A549 (cell line): ENCODE measurements around the gene PDXP. TPM values are rescaled to one million over a fixed set of nuclear protein-coding genes. Genes with fewer than 3 reads are reported as not detected.

Experiments
- ATAC-seq, 2 experiments: fragments of 200-7000 bp in 1 of 2; fragments of >200 bp in 1 of 2; cut with Nextera tagmentation in 1 of 2; cut with Tn5 transposase in 1 of 2; 3 replicates each; pipeline versions ENCODE4 v1.8.0 to v1.9.1; 2018 to 2020; ENCODE audit warnings: mild to moderate bottlenecking in 1 of 2, moderate library complexity in 1 of 2
- CTCF ChIA-PET: fragments of 300-600 bp; sonication (Branson Sonifier 250); formaldehyde crosslinking; extraction: SDS; loops from one replicate; lab custom pipeline; 2021; ENCODE audit warnings: antibody characterized with exemption, inconsistent platforms; lab: Yijun Ruan, JAX
- POLR2A ChIA-PET: fragments of 350-600 bp; formaldehyde crosslinking; extraction: SDS; loops from one replicate; lab custom pipeline; 2021; ENCODE audit warnings: antibody characterized with exemption, inconsistent platforms; lab: Yijun Ruan, JAX
- DNase-seq, 2 experiments: peaks; one replicate each; pipeline versions ENCODE4 v3.0.0 to v3.0.0-alpha.2; 2011 to 2016; ENCODE audit warnings: low read depth in 1 of 2, low spot score in 1 of 2
- FAIRE-seq: peaks from 2 replicates; lab custom pipeline; 2011; peaks lifted over from hg19 to GRCh38; lab: Jason Lieb, UNC
- H3K27ac ChIP-seq, 2 experiments: fragments of >200 bp; sonication (Bioruptor Twin); formaldehyde crosslinking; 3 replicates each; pipeline ENCODE4 v1.5.1; 2016 to 2017
- H3K4me1 ChIP-seq: fragments of >200 bp; sonication (Bioruptor Twin); formaldehyde crosslinking; 3 replicates; pipeline ENCODE4 v1.6.1; 2016
- H3K4me2 ChIP-seq: fragments of >200 bp; sonication (Bioruptor Twin); formaldehyde crosslinking; 3 replicates; pipeline ENCODE4 v1.6.1; 2016
- H3K4me3 ChIP-seq: fragments of >200 bp; sonication (Bioruptor Twin); formaldehyde crosslinking; 3 replicates; pipeline ENCODE4 v1.5.1; 2016
- H3K9me3 ChIP-seq: fragments of >200 bp; sonication (Bioruptor Twin); formaldehyde crosslinking; 3 replicates; pipeline ENCODE4 v1.6.1; 2016
- BHLHE40 ChIP-seq: IDR thresholded peaks from 2 replicates; pipeline ENCODE4 v1.6.1; 2012; ENCODE audit warnings: low read depth, low read length, inconsistent platforms
- CHD2 ChIP-seq: fragments of 150-350 bp; IDR thresholded peaks from 2 replicates; pipeline ENCODE4 v1.6.1; 2014; ENCODE audit warnings: low read length; ENCODE audit not compliant: partially characterized antibody
- EHF ChIP-seq: fragments of 250-450 bp; sonication (Bioruptor Pico); IDR thresholded peaks from 2 replicates; pipeline ENCODE4 v1.5.0; 2020; ENCODE audit warnings: mild to moderate bottlenecking
- EHMT2 ChIP-seq: fragments of 200-600 bp; sonication (generic); IDR thresholded peaks from 2 replicates; pipeline ENCODE4 v1.6.1; 2016; ENCODE audit warnings: antibody characterized with exemption, low read depth, mild to moderate bottlenecking, moderate library complexity
- HDAC2 ChIP-seq: fragments of 200-600 bp; sonication (generic); IDR thresholded peaks from 2 replicates; pipeline ENCODE4 v1.6.1; 2016
- JUN ChIP-seq, 2 experiments: fragments of >200 bp; sonication (Bioruptor Twin); formaldehyde crosslinking; IDR thresholded peaks; 2 replicates in 1 of 2; 3 replicates in 1 of 2; pipeline ENCODE4 v1.6.1; 2016 to 2017
- NFE2L2 ChIP-seq: fragments of 150-350 bp; conservative IDR thresholded peaks from 2 replicates; pipeline ENCODE4 v1.6.1; 2014; ENCODE audit warnings: low read length
- PHF8 ChIP-seq: fragments of 200-600 bp; sonication (generic); IDR thresholded peaks from 2 replicates; pipeline ENCODE4 v1.6.1; 2016; ENCODE audit warnings: low read depth, mild to moderate bottlenecking, antibody characterized with exemption, moderate library complexity, borderline replicate concordance
- RAD21 ChIP-seq, 2 experiments: fragments of >200 bp in 1 of 2; sonication (Bioruptor Twin) in 1 of 2; formaldehyde crosslinking in 1 of 2; IDR thresholded peaks in 1 of 2; conservative IDR thresholded peaks in 1 of 2; 2 replicates in 1 of 2; 3 replicates in 1 of 2; pipeline ENCODE4 v1.6.1; 2012 to 2018; ENCODE audit warnings: inconsistent platforms in 1 of 2
- RFX5 ChIP-seq: fragments of 450-650 bp; IDR thresholded peaks from 2 replicates; pipeline ENCODE4 v1.7.1; 2014; ENCODE audit warnings: antibody characterized with exemption, mild to moderate bottlenecking, moderate library complexity
- SMC3 ChIP-seq: fragments of >200 bp; sonication (Bioruptor Twin); formaldehyde crosslinking; IDR thresholded peaks from 3 replicates; pipeline ENCODE4 v1.6.1; 2018; ENCODE audit warnings: inconsistent platforms
- TP53 ChIP-seq: fragments of 250-450 bp; sonication (Bioruptor Pico); IDR thresholded peaks from 2 replicates; pipeline ENCODE4 v1.5.0; 2021; ENCODE audit warnings: mild to moderate bottlenecking, moderate library complexity
- ZC3H11A ChIP-seq: fragments of 450-650 bp; IDR thresholded peaks from 2 replicates; pipeline ENCODE4 v1.6.1; 2014; ENCODE audit warnings: antibody characterized with exemption, mild to moderate bottlenecking
- WGBS: methylation state at CpG from one replicate; pipeline ENCODE4 v1.1.6; 2017; ENCODE audit errors: missing lambda C conversion rate; 5-methylcytosine and 5-hydroxymethylcytosine counted together
- polyA plus RNA-seq, 4 experiments: library from polyadenylated mRNA; depleted of rRNA in 3 of 4; stranded (reverse); fragments of >200 nt; fragmentation: RNase III in 1 of 4; extraction: RNeasy Plus Mini Kit Qiagen cat#74134 plus additional on column Dnase treatment in 1 of 4; gene quantifications; 2 replicates in 3 of 4; 3 replicates in 1 of 4; pipeline ENCODE4 v1.2.3, GENCODE V29; 2011 to 2017
- TF ChIP-seq, protein P1 (sequence below): fragments of 250-450 bp; sonication (Bioruptor Pico); IDR thresholded peaks from 2 replicates; pipeline ENCODE4 v1.5.0; 2021; ENCODE audit warnings: mild to moderate bottlenecking, moderate library complexity, borderline replicate concordance
- TF ChIP-seq, protein P2 (sequence below): fragments of >200 bp; sonication (Bioruptor Twin); formaldehyde crosslinking; IDR thresholded peaks from 3 replicates; pipeline ENCODE4 v1.6.1; 2016
- TF ChIP-seq, protein P3 (sequence below): IDR thresholded peaks from 2 replicates; pipeline ENCODE4 v1.6.1; 2012; ENCODE audit warnings: low read depth, borderline replicate concordance
- TF ChIP-seq, protein P4 (sequence below): fragments of >200 bp; sonication (Bioruptor Twin); formaldehyde crosslinking; IDR thresholded peaks from 3 replicates; pipeline ENCODE4 v1.5.1; 2016
- TF ChIP-seq, protein P5 (sequence below): fragments of 450-650 bp; IDR thresholded peaks from 2 replicates; pipeline ENCODE4 v1.6.1; 2014; ENCODE audit warnings: antibody characterized with exemption
- TF ChIP-seq, protein P6 (sequence below): IDR thresholded peaks from 2 replicates; pipeline ENCODE4 v1.6.1; 2012

PDXP gene
- polyA plus RNA-seq, 2 of the 4 experiments (the other 2 are of a cell fraction), result 11.5 to 13.1 TPM

DNA sequence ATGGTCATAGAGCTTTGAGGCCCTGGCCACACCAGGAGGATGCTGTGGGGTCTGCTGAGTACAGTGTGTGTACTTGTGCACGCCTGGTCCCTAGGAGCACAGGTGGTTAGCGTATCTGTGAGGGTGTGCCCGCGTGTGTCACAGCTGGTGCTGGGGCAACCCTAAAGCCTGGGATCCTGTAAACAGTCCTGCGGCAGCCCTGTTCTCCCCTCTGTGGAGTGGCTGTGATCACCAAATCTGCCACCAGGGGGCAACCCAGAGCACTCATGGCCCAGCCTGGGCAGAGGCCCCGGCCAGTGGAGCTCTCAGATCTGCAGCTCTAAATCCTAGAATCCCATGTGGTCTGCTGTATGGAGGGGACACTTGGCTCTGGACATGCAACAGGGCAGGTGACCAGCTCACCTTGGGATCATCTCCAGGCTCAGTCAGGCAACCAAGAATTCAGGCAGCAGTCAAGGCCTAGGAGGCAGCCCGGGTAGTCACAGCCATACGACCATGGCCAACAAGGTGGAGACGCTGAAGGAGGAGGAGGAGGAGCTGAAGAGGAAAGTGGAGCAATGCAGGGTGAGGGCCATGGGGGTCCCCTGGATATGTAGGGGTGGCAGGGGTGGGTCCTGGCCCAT, 15.2 kb upstream of the PDXP start:
- 92% methylated on average over 3 of the region's 9 CpGs for WGBS
- peak; percentile 79 to 92 for ATAC-seq
- DNase-seq, result peak; percentile 59 to 78
- Histone ChIP-seq H3K9me3 (no peaks in the 10 kb centered on the region), H3K4me2 (no peak overlapping the region), H3K27ac (0 out of 6 replicates have a peak overlapping the region, but pooled peaks of 1 of the 2 experiments have one; percentile 26), H3K4me3 (no peak overlapping the region), H3K4me1 (peaks cover 10% of the 10 kb centered on the region; the same call in 2 of the 3 replicates)
- CTCF ChIA-PET, result interaction anchor here (0.5 to 7.1 kb wide), 46 partner anchors 11 to 892 kb away, joined by 3 to 152 read pairs (median 5); partner anchors contain the start of genes LGALS1, NOL12, PDXP and TRIOBP
- POLR2A ChIA-PET, result interaction anchor here (0.5 to 2.0 kb wide), 7 partner anchors 11 to 162 kb away, joined by 3 to 9 read pairs (median 4); partner anchors contain the start of genes GGA1 and PDXP
- FAIRE-seq, result no peak
- TF ChIP-seq ZC3H11A (no peak), RAD21 (conservative IDR thresholded peaks at IDR 0.05 in 1 of 2, IDR thresholded peaks at IDR 0.05 in 1 of 2) (peak; percentile 65 to 66), SMC3 (peak; percentile 79), PHF8 (no peak), EHMT2 (no peak), CHD2 (no peak), RFX5 (no peak)
- TF ChIP-seq, protein P1, sequence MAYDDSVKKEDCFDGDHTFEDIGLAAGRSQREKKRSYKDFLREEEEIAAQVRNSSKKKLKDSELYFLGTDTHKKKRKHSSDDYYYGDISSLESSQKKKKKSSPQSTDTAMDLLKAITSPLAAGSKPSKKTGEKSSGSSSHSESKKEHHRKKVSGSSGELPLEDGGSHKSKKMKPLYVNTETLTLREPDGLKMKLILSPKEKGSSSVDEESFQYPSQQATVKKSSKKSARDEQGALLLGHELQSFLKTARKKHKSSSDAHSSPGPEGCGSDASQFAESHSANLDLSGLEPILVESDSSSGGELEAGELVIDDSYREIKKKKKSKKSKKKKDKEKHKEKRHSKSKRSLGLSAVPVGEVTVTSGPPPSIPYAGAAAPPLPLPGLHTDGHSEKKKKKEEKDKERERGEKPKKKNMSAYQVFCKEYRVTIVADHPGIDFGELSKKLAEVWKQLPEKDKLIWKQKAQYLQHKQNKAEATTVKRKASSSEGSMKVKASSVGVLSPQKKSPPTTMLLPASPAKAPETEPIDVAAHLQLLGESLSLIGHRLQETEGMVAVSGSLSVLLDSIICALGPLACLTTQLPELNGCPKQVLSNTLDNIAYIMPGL (CRISPR knock-in tag), result no peak
- TF ChIP-seq, protein P2, sequence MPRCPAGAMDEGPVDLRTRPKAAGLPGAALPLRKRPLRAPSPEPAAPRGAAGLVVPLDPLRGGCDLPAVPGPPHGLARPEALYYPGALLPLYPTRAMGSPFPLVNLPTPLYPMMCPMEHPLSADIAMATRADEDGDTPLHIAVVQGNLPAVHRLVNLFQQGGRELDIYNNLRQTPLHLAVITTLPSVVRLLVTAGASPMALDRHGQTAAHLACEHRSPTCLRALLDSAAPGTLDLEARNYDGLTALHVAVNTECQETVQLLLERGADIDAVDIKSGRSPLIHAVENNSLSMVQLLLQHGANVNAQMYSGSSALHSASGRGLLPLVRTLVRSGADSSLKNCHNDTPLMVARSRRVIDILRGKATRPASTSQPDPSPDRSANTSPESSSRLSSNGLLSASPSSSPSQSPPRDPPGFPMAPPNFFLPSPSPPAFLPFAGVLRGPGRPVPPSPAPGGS, result no peak
- TF ChIP-seq, protein P3, sequence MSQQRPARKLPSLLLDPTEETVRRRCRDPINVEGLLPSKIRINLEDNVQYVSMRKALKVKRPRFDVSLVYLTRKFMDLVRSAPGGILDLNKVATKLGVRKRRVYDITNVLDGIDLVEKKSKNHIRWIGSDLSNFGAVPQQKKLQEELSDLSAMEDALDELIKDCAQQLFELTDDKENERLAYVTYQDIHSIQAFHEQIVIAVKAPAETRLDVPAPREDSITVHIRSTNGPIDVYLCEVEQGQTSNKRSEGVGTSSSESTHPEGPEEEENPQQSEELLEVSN, result no peak
- TF ChIP-seq, protein P4, sequence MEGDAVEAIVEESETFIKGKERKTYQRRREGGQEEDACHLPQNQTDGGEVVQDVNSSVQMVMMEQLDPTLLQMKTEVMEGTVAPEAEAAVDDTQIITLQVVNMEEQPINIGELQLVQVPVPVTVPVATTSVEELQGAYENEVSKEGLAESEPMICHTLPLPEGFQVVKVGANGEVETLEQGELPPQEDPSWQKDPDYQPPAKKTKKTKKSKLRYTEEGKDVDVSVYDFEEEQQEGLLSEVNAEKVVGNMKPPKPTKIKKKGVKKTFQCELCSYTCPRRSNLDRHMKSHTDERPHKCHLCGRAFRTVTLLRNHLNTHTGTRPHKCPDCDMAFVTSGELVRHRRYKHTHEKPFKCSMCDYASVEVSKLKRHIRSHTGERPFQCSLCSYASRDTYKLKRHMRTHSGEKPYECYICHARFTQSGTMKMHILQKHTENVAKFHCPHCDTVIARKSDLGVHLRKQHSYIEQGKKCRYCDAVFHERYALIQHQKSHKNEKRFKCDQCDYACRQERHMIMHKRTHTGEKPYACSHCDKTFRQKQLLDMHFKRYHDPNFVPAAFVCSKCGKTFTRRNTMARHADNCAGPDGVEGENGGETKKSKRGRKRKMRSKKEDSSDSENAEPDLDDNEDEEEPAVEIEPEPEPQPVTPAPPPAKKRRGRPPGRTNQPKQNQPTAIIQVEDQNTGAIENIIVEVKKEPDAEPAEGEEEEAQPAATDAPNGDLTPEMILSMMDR, result peak; percentile 67

DNA sequence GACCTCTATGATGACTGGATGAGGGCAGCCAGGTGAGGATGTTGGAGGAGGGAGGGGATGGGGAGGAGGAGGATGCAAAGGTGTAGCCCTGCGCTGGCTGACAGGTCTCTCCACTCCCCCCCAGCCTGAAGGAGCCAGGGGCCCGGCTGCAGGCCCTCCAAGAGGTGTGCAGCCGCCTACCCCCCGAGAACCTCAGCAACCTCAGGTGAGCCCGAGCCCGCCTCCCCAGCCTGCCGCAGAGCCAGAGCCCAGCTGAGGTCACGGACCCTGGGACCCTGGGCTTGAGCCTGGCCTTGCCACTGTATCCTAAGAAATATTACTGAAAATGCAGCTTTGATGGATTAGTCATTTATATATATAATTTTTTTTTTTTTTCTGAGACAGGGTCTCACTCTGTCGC, 11.2 kb upstream of the PDXP start:
- WGBS, result 100% methylated on average over 7 of the region's 9 CpGs
- Histone ChIP-seq H3K9me3 (no peaks in the 10 kb centered on the region), H3K4me3 (no peak overlapping the region), H3K4me1 (no peaks in the 10 kb centered on the region), H3K4me2 (no peak overlapping the region), H3K27ac (no peak overlapping the region)
- no peak for FAIRE-seq
- ChIA-PET POLR2A (no interaction called here), CTCF (interaction anchor here (0.6 kb wide), 1 partner anchor 142 kb away, joined by 4 read pairs; no protein-coding TSS in a partner anchor)
- no peak for ATAC-seq
- TF ChIP-seq NFE2L2 (no peak), JUN (IDR thresholded peaks at IDR 0.05) (no peak), BHLHE40 (no peak), EHF (CRISPR knock-in tag) (no peak), HDAC2 (no peak), TP53 (no peak)
- TF ChIP-seq, protein P5, sequence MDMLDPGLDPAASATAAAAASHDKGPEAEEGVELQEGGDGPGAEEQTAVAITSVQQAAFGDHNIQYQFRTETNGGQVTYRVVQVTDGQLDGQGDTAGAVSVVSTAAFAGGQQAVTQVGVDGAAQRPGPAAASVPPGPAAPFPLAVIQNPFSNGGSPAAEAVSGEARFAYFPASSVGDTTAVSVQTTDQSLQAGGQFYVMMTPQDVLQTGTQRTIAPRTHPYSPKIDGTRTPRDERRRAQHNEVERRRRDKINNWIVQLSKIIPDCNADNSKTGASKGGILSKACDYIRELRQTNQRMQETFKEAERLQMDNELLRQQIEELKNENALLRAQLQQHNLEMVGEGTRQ, result no peak
- TF ChIP-seq, protein P6, sequence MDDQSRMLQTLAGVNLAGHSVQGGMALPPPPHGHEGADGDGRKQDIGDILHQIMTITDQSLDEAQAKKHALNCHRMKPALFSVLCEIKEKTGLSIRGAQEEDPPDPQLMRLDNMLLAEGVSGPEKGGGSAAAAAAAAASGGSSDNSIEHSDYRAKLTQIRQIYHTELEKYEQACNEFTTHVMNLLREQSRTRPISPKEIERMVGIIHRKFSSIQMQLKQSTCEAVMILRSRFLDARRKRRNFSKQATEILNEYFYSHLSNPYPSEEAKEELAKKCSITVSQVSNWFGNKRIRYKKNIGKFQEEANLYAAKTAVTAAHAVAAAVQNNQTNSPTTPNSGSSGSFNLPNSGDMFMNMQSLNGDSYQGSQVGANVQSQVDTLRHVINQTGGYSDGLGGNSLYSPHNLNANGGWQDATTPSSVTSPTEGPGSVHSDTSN, result no peak
- DNase-seq, result no peak
